ENCODE data around the gene NPAS3.

Gene NPAS3

GRCh38 chr14:33026850-33027430, 88.3 kb downstream of the NPAS3 start (continued):
- TF ChIP-seq CTCF (tag by site-specific recombination; IDR thresholded peaks at IDR 0.05) (no peak), ELK4 (IDR thresholded peaks at IDR 0.05; ENCODE audit: borderline replicate concordance, low read depth, low read length) (no peak), OVOL3 (tag by site-specific recombination; IDR thresholded peaks at IDR 0.05) (no peak), ZNF747 (tag by site-specific recombination; IDR thresholded peaks at IDR 0.05) (no peak), ZNF140 (tag by site-specific recombination; IDR thresholded peaks at IDR 0.05) (no peak), ZNF324 (tag by site-specific recombination; IDR thresholded peaks at IDR 0.05) (no peak), KLF1 (tag by site-specific recombination; IDR thresholded peaks at IDR 0.05) (no peak), ZFHX2 (tag by site-specific recombination; conservative IDR thresholded peaks at IDR 0.05) (no peak), GLIS1 (tag by site-specific recombination; IDR thresholded peaks at IDR 0.05) (no peak), SALL2 (tag by site-specific recombination; IDR thresholded peaks at IDR 0.05; ENCODE audit: borderline replicate concordance) (no peak)

GRCh38 chr14:33029511-33029910, 90.8 kb downstream of the NPAS3 start:
- Histone ChIP-seq H3K36me3 (ENCODE audit: control insufficient read depth in 2 of 2, insufficient read depth in 1 of 2, low read length in 2 of 2) (no peaks in the 10 kb centered on the region), H3K4me3 (ENCODE audit: low read depth, low read length) (no peak overlapping the region), H3K27ac (ENCODE audit: extremely low read depth, low read depth, low read length) (no peak overlapping the region), H3K4me1 (ENCODE audit: control insufficient read depth, insufficient read depth, low read length) (no peaks in the 10 kb centered on the region), H3K9me3 (ENCODE audit: control insufficient read depth, insufficient read depth, low read depth, low read length) (no peaks in the 10 kb centered on the region)
- ChIA-PET CTCF (no interaction called here), POLR2A (no interaction called here)
- TF ChIP-seq TCF7L2 (IDR thresholded peaks at IDR 0.05; ENCODE audit: borderline replicate concordance, low read depth, low read length) (no peak), ZNF704 (tag by site-specific recombination; IDR thresholded peaks at IDR 0.05) (no peak), ZNF2 (tag by site-specific recombination; IDR thresholded peaks at IDR 0.05) (no peak), ZNF133 (tag by site-specific recombination; IDR thresholded peaks at IDR 0.05) (no peak), GLI4 (tag by site-specific recombination; IDR thresholded peaks at IDR 0.05) (no peak), ZNF24 (tag by site-specific recombination; IDR thresholded peaks at IDR 0.05) (no peak), ZNF777 (tag by site-specific recombination; IDR thresholded peaks at IDR 0.05; ENCODE audit: borderline replicate concordance) (no peak)

GRCh38 chr14:33030386-33030785, 91.7 kb downstream of the NPAS3 start:
- ChIA-PET CTCF (no interaction called here), POLR2A (no interaction called here)
- H3K36me3 ChIP-seq (ENCODE audit: control insufficient read depth in 2 of 2, insufficient read depth in 1 of 2, low read length in 2 of 2): no peaks in the 10 kb centered on the region

More at GRCh38 chr14:33030386-33030785, 91.7 kb downstream of the NPAS3 start:
- Histone ChIP-seq H3K4me1 (ENCODE audit: control insufficient read depth, insufficient read depth, low read length) (no peaks in the 10 kb centered on the region), H3K27ac (ENCODE audit: extremely low read depth, low read depth, low read length) (no peak overlapping the region), H3K9me3 (ENCODE audit: control insufficient read depth, insufficient read depth, low read depth, low read length) (no peaks in the 10 kb centered on the region), H3K4me3 (ENCODE audit: low read depth, low read length) (no peak overlapping the region)
- TF ChIP-seq REPIN1 (tag by site-specific recombination; IDR thresholded peaks at IDR 0.05; ENCODE audit: low read depth) (no peak), ZNF501 (tag by site-specific recombination; IDR thresholded peaks at IDR 0.05) (no peak), ZBTB1 (tag by site-specific recombination; IDR thresholded peaks at IDR 0.05) (no peak), ZNF132 (tag by site-specific recombination; IDR thresholded peaks at IDR 0.05; ENCODE audit: borderline replicate concordance) (no peak), ZNF24 (tag by site-specific recombination; IDR thresholded peaks at IDR 0.05) (no peak), BCL11B (tag by site-specific recombination; IDR thresholded peaks at IDR 0.05; ENCODE audit: low read depth) (no peak), ZNF785 (tag by site-specific recombination; IDR thresholded peaks at IDR 0.05) (no peak), ZNF266 (tag by site-specific recombination; IDR thresholded peaks at IDR 0.05; ENCODE audit: low read depth) (no peak), ZIC2 (tag by site-specific recombination; IDR thresholded peaks at IDR 0.05) (no peak), ZBTB6 (tag by site-specific recombination; IDR thresholded peaks at IDR 0.05) (no peak), REST (tag by site-specific recombination; IDR thresholded peaks at IDR 0.05) (no peak)
